ENCODE results near the gene PIGU.

Gene PIGU

DNA sequence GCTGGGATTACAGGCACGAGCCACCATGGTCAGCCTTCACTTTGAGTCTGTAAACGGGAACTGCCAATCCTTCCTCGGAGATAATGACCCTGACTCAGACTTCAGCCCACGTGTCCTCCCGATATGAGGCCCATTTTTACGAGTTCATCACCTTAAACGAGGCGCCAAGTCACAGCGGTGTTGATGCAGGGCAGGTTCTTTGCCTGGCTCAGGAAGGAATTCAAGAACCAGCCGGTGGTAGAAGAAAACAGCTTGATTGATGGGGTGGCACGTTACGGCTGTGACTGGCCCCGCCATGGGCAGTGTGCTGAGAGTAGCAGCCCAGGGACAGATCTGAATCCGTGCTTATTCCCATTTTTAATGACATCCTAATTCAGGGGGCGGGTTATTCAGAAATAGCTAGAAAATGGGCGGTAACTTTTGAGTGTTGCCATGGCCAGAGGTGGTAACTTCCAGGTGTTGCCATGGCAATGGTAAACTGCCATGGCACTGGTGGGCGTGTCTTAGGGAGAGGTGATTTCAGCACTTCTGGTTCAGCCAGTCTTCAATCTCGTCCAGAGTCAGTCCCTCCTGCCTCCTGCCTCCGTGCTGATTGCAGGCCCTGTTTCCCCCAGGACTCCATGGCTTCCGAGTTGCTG, 127.5 kb downstream of the PIGU start:
- DNase-seq: no peak

DNA sequence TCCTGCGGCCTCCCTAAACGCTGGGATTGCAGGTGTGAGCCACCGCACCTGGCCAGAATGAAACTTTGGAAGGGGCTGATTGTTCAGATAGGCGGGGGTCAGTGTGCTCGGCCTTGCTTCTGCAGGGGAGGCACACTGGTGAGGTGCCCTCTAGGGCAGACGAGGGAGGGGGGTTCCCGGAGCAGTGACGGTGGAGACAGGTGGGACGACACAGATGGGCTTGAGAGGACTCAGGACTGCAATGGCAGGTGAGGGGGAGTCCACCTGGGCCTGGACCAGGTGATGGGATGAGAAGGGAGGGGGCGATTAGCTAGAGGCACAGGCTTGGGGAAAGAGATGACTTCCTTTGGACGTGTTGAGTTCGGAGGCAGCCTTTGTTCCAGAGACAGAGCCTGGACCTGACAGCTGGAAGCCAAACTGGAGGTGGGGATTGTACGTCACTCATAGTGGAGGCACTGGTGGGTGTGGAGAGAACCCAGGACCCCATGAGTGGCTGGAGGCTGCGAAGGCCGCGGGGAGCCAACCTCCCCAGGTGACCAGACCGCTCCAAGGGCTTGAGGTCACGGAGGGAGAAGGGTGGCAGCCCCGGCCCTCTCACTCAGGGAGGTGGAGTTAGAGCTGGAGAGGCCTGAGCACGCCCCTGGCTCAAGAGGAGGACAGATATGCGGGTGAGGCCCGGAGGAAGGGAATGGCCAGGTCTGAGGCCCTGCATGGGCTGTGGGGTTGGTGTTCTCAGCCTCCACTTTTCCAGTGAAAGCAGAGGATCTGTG, 128.9 kb downstream of the PIGU start:
- DNase-seq: no peak

DNA sequence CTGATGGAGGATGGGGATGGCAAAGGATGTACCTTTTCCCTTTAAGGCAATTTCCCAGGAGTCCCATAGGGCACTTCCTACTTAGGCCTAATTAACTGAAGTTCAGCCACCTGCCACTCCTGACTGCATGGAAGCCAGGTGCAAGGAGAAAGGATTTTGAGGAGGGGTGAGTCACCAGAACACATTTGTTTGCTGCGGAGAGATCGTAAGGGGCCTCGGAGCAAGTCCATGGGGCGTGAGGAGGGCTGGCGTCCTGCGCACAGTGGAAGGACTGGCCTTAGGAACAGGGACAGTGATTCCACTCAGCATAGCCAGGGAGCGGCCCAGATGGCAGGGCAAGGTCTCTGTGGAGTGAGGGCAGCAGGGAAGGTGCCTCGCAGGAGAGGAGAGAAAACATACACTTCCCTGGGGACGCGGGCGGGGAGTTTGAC, 130.1 kb downstream of the PIGU start:
- peak in 1 of 2 experiments; percentile 15 for DNase-seq

DNA sequence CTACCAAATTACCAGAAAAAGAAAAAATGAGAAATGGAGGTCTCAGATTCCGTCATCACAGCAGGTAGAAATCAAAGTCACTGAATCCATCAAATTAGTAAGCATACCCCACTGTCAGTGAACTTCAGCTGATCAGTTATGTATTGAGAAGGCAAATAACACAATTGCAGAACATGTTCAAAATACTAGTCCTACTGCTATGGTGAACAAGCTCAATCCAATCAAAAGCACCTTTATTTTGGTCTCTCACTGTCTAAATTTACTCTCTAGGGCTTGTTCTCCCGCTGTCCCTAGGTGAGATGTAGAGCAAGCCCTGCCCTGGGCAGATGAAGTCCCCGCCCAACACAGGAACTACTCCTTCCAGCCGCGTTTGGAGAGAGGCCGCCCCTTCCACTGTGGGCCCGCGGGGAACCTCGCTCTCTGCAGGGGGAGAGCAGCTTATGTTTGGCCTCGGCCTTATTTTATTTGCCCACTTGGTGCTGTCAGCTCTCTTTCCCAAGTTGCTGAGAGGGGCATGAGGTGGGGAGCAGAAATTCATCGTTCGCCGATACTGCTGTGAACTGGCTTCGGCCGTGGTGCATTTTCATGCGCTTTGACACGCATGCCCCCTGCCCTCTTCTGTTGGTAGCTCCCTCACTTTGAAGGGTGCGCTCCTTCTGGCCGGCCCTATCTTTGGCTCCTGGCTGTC, 132.6 kb downstream of the PIGU start:
- DNase-seq: no peak

DNA sequence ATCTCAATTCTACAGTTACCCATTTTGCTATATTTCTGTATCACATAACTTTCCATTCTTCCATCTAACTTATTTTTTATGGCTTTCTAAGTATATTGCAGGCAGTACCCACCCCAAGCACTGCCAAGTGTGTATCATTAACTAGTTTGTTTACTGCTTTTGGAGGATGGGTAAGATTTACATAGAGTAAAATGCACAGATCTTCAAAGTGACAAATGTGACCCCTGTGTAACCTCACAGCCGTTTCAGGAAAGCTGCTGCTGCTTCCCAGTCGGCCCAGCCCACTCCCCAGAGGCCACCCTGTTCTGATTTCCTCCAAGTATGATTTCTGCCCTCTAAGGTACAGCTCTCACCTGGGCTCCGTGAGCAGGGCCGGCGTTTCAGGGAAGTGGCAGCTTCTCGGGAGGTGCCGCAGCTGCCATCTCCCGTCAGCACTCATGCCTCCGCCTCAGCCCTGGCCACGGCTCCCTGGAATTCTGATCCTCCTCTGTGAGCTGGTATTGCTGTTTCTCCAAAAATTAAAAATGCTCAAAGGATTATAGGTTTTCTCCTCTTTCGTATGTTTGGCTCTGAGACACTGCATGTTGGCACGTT, 133.3 kb downstream of the PIGU start:
- DNase-seq: no peak

DNA sequence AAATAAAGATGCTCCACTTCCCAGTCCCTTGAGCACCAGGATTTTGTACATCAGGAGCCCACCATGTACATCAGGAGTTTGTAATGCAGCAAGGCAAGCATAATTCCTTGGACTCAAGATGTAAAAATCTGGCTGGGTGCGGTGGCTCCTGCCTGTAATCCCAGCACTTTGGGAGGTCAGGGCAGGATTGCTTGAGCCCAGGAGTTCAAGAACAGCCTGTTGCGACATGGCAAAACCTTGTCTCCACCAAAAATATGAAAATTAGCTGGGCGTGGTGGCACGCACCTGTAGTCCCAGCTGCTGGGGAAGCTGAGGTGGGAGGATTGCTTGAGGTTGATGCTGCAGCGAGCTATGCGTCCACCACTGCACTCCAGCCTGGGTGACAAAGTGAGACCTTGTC, 134.5 kb downstream of the PIGU start:
- no peak for DNase-seq

DNA sequence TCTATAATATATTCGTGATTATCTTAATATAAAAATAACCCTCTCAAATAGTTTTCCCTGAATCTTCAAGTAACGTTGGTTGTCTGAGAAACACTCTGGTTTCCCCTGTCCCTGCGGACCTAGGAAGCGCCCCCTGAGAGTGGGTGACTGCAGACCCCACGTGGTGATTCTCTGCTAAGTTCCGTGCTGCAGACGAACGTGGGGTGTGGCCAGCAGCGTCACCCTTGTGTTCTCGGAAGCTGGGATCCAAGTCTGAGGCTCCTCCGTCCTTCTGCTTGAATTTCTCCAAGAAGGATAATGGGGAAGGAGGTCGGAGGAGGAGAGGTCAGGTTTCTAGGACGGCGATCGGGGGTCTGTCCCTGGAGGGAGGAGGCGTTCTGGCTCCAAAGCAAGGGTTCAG, 135.0 kb downstream of the PIGU start:
- DNase-seq: no peak

DNA sequence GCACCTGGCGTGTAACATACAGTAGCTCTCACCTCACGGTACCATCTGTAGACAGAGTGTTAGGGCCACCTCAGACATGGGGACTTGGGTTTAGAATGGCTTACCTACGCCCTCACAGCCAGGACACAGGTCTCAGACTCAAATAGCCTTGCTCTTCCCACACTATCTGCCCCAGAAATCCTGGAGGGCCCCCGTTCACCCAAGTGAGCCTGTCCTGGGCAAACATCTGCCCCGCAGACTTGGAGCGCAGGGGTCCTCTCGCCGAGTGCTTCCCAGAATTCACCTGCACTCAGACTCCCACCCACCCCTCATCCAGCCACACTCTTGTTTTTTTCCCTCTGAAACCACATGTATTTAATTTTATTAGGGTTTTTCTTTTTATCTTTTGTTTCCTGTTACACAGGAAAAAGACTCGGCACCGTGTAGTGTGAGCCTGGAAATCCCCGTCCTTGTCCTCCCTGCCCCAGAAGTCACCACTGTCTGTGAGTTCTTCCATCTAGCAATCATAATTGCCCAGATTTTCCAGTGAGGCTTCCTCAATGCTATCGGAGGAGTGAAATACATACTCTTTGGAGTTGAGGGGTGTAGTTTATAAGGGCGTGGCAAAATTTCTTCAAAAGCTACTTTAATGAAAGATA, 135.5 kb downstream of the PIGU start:
- no peak for DNase-seq

DNA sequence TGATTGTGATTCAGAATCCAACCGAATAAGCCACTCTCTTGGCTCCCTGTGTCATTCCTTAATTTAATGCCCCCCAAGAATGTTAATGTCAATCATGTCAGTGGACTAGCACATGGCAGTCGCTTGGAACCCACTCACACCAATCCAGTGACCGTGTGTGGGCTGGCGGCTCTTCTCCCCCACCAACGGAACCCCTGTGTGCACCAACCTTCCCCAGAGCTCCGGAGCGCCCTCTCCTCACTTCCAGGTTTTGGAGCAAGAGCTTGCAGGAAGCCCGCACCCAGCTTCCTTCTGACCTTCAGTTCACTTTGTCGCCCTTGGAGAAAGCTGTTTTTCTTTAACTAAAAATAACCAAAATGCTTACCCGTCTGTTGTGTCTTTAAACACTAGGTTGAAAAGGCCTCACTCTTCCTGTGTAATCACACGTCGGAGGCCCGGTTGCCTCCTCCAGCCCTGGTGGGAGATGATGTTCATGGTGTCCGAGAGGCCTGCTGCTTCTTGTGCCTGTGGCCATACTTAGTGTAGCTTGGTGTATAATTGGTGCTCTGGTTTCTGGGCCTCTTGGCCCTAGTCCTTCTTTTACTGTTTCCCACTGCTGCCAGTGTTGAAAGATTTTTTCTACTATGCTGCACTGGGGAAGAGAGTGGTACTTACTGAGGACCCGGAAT, 136.2 kb downstream of the PIGU start:
- no peak for DNase-seq

DNA sequence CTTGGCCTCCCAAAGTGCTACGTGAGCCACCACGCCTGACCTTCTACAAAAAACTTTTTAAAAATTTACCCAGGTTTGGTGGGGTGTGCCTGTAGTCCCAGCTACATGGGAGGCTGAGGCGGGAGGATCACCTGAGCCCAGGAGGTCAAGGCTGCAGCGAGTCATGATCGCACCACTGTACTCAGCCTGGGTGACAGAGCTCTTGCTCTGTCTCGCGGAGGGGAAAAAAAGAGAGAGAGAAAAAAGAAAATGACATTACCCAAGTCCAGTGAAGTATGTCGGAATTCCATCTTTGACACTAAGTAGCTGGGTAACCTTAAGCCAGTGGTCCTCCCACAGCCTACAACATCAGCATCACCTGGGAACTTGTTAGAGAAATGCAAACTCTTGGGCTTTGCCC, 137.1 kb downstream of the PIGU start:
- no peak for DNase-seq

DNA sequence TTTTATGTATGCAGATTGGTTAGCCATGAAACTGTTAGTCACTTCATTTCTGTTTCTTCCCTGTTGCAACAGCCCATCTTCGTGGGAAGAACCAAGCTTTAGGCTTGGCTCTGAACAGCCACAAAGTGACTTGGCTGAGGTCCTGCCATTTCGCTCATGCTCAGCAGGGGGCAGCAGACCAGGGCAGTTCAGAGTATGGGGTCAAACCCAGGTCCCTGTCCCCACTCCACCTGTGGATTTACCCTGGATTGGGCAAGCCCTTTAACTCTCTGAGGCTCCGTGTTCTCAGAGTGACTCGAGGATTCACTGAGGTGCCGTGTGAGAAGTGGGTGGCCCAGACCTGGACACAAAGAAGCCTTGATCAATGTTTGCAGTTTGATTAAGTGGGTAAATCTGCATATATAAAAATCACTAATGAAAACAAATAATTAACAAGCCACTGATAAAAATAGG, 138.2 kb downstream of the PIGU start:
- peak in 1 of 2 experiments; percentile 26 for DNase-seq

DNA sequence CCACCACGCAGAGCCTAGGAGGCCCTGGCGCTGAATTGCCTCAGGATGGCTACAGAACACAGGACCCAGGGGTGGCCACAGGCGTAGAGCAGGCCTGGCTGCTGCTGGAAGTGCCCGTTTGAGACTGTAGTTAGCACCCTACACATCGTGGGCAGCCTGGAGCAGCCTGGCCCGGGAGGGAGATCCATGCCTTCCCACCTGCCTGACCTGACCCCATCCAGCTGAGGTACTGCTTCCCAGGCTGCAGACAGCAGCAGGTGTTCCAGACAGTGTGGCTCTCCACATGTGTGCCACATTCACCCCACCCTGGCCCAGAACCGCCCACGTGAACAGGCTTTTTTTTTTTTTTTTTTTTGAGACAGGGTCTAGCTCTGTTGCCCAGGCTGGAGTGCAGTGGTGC, 139.2 kb downstream of the PIGU start:
- DNase-seq: no peak

DNA sequence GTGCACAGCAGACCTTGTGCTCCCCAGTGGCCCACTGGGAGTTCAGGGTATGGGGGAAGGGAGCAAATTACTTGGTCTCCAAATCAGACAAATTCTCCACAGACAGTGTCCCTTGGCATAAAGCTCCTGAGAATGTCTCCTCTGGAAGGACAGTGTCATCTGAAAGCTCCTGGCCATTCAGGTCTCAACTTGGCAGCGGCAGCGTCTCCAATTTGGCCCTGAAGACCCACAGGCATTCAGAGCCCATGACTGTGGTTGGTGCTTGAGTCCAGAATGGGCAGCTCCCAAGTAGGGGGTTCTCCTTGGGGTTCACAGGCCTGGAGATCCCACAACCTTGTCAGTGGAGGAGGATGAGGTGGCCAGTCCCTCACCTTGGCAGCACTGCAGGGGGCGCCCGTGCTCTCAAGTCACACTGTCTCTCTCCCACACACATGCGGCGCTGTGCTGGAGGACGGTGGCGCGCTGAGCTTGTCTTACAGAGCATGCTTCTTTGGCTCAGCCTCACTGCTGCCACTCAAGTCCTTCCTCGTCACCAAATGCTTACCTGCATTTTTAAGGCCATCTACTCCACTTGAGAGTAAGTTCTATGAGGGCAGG, 140.0 kb downstream of the PIGU start:
- peak in 1 of 2 experiments; percentile 26 for DNase-seq

DNA sequence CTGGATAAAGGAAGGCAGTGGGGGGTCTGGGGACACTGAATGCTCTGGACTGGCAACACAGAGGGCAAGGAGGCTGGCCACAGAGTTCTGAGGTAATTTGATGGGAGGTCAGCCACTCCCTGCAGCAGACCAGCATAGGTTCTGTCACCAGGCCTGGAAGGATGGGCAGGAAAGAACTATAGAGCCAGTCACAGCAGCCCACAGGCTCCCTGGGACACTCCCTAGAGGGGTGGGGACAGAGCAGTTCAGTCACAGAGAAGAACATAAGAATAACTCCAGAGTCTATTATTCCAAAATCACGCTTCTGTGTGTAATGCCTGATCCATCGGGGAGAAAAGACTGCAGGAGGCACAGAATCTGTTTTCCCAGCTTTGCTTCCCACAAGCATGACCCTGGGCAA, 141.0 kb downstream of the PIGU start:
- DNase-seq: no peak

DNA sequence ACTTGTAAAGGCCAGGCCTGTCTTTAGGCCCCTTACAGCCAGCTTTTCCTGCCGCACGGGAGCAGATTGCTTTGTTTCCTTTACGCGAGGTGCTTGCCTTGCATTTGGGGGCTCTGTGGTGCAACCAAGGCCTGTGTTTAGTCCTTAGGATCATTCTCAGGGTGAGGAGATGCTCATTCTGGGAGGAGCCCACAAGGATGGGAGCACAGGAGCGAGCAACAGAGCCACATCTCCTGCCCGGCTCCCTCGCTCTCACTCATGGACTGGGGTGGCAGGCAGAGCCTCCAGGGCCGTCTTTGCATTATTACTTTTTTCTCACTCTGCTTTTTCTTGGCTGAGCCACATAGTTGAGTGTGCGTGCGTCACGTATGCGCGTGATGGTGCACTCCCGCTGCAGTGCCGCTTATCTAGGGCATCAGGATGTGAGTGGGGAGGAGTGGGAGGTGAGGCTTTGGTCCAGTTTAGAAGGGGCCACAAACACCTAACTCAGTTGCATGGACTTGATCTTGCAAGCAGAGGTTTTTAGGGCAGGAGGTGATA, 141.5 kb downstream of the PIGU start:
- DNase-seq: no peak

DNA sequence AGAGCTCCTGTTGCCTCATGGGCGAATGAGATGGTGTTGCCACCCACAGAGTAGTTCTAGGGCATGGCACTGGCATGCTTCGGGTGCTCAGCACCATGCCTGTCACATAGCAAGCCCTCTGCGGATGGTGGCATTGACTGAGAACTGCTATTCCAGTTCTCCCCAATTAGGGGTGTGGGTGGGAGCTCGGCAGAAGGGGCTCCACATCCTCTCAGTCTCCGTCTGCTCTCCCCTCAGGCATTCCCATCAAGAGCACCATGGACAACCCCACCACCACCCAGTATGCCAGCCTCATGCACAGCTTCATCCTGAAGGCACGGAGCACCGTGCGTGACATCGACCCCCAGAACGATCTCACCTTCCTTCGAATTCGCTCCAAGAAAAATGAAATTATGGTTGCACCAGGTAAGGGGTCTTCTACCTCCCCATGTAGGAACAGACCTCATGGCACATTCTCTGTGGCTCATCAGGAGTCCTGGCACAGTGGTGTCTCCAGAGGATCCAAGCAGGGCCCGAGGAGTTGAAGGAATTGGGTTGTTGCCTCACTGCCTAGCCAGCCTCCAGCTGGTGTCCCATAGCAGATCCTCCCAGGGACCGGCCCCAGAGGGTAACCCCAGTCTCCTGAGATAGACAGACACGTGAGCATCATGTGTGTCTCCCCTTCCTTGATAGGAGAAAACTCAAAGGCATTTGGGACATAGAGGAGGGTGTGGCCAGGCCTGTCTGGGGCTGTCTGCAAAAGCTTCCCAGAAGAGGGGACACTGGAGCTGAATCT, 142.3 kb downstream of the PIGU start:
- DNase-seq: no peak

DNA sequence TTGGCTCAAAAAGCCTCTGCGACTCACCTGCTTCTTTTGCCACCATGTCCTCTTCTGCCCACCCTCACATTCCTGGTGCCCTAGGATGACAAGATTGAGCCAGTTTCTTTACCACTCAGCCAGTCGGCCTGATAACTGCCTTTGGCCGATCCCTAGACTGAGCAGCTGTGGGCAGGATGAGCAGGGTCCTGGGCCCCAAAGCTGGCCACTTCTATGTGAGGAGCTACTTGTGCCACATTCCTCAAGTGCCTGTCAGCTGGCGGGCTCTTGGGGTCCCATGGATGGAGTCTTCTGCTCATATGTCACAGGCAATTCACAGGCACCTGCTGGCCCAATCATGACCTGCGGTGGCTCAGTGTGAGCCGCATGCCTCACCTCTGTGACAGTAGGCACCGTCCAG, 144.1 kb downstream of the PIGU start:
- DNase-seq: no peak

DNA sequence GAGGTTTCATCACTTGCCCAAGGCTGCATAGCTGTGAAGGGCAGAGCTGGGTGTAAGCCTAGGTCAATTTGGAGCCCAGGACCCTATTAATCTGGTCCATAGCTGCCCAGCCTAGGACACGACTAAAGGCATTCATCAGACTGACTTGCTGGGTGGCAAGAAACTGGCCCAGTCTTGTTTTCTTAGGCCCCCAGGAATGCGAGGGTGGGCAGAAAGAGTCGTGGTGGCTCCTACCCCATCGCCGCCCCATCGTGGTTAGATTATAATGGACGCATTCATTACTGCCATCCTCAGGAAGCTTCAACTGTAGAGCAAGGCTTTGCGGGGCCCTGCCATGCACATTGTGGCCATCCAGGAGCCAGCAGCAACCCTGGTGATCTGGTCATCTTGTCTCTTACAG, 144.6 kb downstream of the PIGU start:
- no peak for DNase-seq

DNA sequence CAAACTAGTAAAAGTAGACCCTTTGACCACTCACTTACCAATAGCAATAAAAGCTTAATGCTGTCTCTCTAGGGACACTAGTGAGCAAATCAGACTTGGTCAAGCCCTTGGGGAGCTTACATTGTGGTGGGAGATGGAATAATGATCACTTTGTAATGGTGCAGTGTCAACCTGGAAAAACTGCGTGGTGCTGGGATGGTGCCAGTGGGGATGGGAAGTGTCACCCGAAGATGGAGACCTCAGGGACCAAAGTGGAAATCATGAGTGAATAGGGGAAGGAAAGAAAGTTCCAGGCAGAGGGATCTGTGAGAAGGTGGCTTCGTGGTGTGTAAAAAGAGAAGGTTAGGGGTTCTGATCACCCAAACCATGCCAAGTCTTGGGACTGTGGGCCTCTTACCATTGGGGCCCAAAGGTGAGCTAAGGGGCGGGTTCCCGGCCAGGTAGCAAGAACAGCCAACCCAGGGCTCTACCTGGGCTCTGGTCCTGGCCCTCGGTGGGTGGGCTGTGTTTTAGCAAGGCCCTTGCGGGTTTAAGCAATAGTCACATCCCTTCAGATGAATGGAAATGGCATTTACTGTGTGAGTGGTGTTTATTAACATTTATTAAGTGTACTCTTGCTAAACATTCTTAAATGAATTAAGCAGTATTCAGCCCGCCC, 145.2 kb downstream of the PIGU start:
- no peak for DNase-seq

DNA sequence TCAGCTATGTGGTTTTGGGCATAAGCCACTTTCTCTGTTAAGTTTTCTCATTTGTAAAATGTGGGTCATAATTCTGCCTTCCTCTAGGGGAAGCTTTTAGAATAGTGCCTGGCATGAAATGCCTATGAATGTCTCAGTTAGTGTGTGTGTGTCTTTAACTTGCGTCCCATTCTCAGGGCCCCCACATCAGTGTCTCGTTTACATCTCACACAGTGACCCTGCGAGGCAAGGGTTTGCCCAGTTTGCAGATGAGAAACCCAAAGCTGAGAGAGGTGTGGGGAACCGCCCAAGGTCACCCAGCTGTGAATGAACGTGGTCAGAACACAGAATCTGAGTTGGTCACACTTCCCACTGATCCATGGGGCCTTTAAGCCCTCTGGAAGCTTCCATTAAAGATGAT, 146.6 kb downstream of the PIGU start:
- no peak for DNase-seq
